Hepatocyte (in vitro differentiated cells): ENCODE data around the gene PDE4D.

Experiments
- EZH2 ChIP-seq: fragments of 200-600 bp; sonication (generic); IDR thresholded peaks from 2 replicates; pipeline ENCODE4 v1.6.1; 2016; ENCODE audit warnings: antibody characterized with exemption, mild to moderate bottlenecking, borderline replicate concordance
- TF ChIP-seq, protein P1 (sequence below): fragments of 200-600 bp; sonication (generic); IDR thresholded peaks from 2 replicates; pipeline ENCODE4 v1.5.1; 2016; ENCODE audit warnings: antibody characterized with exemption, mild to moderate bottlenecking; ENCODE audit not compliant: poor library complexity

DNA sequence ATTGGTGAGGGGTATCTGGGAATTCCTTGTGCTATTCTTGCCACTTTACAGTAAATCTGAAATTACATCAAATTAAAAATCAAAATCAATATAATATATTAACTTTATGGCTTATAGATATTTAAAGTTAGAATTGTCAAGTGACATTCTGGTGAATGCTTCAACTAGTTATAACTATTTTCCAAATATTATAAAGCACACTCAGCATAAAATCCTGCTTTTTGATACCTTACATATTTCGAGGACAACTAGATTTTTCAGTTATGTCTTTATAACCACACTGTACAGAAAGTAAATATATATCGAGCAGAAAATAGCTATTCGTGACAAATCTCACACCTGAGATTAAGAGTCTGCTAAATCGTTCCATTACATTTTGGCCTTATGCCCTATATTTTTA lies 210.2 kb downstream of the PDE4D start:
- TF ChIP-seq, protein P1, sequence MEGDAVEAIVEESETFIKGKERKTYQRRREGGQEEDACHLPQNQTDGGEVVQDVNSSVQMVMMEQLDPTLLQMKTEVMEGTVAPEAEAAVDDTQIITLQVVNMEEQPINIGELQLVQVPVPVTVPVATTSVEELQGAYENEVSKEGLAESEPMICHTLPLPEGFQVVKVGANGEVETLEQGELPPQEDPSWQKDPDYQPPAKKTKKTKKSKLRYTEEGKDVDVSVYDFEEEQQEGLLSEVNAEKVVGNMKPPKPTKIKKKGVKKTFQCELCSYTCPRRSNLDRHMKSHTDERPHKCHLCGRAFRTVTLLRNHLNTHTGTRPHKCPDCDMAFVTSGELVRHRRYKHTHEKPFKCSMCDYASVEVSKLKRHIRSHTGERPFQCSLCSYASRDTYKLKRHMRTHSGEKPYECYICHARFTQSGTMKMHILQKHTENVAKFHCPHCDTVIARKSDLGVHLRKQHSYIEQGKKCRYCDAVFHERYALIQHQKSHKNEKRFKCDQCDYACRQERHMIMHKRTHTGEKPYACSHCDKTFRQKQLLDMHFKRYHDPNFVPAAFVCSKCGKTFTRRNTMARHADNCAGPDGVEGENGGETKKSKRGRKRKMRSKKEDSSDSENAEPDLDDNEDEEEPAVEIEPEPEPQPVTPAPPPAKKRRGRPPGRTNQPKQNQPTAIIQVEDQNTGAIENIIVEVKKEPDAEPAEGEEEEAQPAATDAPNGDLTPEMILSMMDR = no peak
- TF ChIP-seq EZH2 = no peak
